ENCODE data around the gene EGFL7.

DNA sequence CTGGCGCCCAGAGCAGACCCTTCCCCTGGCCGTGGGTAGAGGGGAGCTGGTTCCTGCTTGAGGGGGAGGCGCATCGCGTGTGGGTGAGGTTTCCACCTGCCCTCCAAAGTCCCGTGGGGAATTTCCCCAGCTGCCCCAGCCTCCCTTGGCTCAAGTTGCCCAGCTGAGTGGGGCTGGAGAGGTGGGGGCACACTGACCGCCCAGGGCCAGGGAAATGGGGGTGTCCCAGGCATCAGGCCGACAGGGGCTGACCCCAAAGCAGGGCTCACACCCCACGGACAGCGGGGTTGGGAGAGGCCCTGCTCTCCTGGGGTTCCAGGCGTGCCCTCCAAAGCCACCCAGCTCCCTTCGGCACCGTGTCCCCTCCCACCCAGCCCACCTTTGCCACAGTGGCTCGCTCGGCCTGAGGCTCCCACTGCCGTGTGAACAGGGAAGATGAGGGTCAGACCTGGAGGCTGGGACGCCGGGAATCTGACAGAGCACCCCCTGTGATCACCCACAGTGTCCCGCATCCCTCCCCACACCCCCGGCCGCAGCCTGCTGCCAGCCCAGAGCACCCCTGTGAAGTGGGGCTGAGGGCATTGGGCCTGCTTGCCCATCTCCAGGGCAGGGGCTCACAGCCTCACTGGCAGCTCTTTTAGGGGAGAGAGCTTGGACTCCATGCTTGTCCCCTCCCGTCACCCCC is 933 bp upstream of the EGFL7 start:
- TF ChIP-seq, protein P1, sequence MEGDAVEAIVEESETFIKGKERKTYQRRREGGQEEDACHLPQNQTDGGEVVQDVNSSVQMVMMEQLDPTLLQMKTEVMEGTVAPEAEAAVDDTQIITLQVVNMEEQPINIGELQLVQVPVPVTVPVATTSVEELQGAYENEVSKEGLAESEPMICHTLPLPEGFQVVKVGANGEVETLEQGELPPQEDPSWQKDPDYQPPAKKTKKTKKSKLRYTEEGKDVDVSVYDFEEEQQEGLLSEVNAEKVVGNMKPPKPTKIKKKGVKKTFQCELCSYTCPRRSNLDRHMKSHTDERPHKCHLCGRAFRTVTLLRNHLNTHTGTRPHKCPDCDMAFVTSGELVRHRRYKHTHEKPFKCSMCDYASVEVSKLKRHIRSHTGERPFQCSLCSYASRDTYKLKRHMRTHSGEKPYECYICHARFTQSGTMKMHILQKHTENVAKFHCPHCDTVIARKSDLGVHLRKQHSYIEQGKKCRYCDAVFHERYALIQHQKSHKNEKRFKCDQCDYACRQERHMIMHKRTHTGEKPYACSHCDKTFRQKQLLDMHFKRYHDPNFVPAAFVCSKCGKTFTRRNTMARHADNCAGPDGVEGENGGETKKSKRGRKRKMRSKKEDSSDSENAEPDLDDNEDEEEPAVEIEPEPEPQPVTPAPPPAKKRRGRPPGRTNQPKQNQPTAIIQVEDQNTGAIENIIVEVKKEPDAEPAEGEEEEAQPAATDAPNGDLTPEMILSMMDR (IDR thresholded peaks at IDR 0.05) = no peak
- TF ChIP-seq POLR2A (IDR thresholded peaks at IDR 0.05) (no peak), POLR2AphosphoS5 (IDR thresholded peaks at IDR 0.05) (no peak)

All from gastroesophageal sphincter (tissue), 3 donors.